ENCODE measurements around the gene FAM114A1. TPM values are rescaled to one million over a fixed set of nuclear protein-coding genes. Genes with fewer than 3 reads are reported as not detected.

The FAM114A1 gene
- total and polyA plus RNA-seq, 2 experiments from 2014 or later, result 13.0 to 14.5 TPM

DNA sequence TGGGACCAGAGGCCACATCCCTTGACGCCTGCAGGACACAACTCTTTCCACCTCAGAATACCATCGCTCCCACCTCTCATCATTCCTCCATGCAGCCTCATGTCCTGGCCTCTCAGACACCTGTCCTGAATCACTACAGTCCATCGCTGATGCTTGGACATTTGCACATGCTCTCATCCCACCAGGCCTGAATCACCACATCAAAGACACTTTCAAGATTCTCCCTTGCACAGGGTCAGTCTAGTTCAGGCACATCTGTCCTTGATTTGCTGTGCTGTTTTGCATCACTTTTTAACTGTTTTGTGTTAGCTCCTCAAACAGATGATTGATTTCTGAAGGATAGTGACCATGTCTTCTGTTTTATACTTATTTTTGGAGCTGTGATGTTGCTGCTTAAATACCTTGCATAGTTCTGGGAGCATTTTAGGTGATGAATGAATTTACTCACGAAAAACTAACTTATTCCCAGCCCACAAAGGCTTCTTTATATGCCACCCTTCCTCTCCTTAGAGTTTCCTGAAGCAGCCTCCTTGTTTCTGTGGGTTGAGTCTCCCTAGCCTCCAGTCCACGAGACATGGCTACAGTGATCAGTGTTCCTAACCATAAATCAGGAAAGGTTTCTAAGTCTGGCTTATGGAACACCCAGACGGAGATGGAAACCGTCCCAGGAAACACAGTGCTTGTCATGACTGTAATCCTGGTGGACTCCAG is 2.6 kb downstream of the FAM114A1 start:
- Histone ChIP-seq H2AFZ (no peak overlapping the region), H3K27ac (ENCODE audit: low read depth) (no peak overlapping the region), H3K4me1 (ENCODE audit: insufficient read depth) (peaks cover 16% of the 10 kb centered on the region), H3F3A (replicated peaks; ENCODE audit: low read depth) (no peaks in the 10 kb centered on the region), H4K20me1 (replicated peaks; ENCODE audit: insufficient read depth) (no peaks in the 10 kb centered on the region), H3K4me2 (no peak overlapping the region), H3K79me2 (replicated peaks; ENCODE audit: insufficient read depth) (no peaks in the 10 kb centered on the region), H3K9me2 (ENCODE audit: insufficient read depth) (no peaks in the 10 kb centered on the region; the same call in 1 of the 2 replicates), H3K36me3 (ENCODE audit: insufficient read depth) (no peaks in the 10 kb centered on the region), H3K4me3 (no peak overlapping the region), H3K27me3 (ENCODE audit: insufficient read depth) (no peaks in the 10 kb centered on the region)
- DNase-seq (ENCODE audit: low spot score) (no peak), ATAC-seq (no peak)
- peaks cover 17% of the 10 kb centered on the region for H3K4me1 Mint-ChIP-seq
- no peak overlapping the region for H3K27ac Mint-ChIP-seq
- no peaks in the 10 kb centered on the region for H3K9me3 Mint-ChIP-seq
- no peak overlapping the region for H3K4me3 Mint-ChIP-seq
- H3K36me3 Mint-ChIP-seq (ENCODE audit: low read depth), result no peaks in the 10 kb centered on the region
- H3K27me3 Mint-ChIP-seq (ENCODE audit: insufficient read depth, low read depth, poor library complexity), result peaks cover 7% of the 10 kb centered on the region
- TF ChIP-seq, protein P1, sequence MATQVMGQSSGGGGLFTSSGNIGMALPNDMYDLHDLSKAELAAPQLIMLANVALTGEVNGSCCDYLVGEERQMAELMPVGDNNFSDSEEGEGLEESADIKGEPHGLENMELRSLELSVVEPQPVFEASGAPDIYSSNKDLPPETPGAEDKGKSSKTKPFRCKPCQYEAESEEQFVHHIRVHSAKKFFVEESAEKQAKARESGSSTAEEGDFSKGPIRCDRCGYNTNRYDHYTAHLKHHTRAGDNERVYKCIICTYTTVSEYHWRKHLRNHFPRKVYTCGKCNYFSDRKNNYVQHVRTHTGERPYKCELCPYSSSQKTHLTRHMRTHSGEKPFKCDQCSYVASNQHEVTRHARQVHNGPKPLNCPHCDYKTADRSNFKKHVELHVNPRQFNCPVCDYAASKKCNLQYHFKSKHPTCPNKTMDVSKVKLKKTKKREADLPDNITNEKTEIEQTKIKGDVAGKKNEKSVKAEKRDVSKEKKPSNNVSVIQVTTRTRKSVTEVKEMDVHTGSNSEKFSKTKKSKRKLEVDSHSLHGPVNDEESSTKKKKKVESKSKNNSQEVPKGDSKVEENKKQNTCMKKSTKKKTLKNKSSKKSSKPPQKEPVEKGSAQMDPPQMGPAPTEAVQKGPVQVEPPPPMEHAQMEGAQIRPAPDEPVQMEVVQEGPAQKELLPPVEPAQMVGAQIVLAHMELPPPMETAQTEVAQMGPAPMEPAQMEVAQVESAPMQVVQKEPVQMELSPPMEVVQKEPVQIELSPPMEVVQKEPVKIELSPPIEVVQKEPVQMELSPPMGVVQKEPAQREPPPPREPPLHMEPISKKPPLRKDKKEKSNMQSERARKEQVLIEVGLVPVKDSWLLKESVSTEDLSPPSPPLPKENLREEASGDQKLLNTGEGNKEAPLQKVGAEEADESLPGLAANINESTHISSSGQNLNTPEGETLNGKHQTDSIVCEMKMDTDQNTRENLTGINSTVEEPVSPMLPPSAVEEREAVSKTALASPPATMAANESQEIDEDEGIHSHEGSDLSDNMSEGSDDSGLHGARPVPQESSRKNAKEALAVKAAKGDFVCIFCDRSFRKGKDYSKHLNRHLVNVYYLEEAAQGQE (IDR thresholded peaks at IDR 0.05; ENCODE audit: unreplicated experiment), result no peak
- TF ChIP-seq ZNF114 (CRISPR knock-in tag; IDR thresholded peaks at IDR 0.05), result no peak
- TF ChIP-seq JUNB (IDR thresholded peaks at IDR 0.05; ENCODE audit: unreplicated experiment), result no peak
- TF ChIP-seq, protein P2, sequence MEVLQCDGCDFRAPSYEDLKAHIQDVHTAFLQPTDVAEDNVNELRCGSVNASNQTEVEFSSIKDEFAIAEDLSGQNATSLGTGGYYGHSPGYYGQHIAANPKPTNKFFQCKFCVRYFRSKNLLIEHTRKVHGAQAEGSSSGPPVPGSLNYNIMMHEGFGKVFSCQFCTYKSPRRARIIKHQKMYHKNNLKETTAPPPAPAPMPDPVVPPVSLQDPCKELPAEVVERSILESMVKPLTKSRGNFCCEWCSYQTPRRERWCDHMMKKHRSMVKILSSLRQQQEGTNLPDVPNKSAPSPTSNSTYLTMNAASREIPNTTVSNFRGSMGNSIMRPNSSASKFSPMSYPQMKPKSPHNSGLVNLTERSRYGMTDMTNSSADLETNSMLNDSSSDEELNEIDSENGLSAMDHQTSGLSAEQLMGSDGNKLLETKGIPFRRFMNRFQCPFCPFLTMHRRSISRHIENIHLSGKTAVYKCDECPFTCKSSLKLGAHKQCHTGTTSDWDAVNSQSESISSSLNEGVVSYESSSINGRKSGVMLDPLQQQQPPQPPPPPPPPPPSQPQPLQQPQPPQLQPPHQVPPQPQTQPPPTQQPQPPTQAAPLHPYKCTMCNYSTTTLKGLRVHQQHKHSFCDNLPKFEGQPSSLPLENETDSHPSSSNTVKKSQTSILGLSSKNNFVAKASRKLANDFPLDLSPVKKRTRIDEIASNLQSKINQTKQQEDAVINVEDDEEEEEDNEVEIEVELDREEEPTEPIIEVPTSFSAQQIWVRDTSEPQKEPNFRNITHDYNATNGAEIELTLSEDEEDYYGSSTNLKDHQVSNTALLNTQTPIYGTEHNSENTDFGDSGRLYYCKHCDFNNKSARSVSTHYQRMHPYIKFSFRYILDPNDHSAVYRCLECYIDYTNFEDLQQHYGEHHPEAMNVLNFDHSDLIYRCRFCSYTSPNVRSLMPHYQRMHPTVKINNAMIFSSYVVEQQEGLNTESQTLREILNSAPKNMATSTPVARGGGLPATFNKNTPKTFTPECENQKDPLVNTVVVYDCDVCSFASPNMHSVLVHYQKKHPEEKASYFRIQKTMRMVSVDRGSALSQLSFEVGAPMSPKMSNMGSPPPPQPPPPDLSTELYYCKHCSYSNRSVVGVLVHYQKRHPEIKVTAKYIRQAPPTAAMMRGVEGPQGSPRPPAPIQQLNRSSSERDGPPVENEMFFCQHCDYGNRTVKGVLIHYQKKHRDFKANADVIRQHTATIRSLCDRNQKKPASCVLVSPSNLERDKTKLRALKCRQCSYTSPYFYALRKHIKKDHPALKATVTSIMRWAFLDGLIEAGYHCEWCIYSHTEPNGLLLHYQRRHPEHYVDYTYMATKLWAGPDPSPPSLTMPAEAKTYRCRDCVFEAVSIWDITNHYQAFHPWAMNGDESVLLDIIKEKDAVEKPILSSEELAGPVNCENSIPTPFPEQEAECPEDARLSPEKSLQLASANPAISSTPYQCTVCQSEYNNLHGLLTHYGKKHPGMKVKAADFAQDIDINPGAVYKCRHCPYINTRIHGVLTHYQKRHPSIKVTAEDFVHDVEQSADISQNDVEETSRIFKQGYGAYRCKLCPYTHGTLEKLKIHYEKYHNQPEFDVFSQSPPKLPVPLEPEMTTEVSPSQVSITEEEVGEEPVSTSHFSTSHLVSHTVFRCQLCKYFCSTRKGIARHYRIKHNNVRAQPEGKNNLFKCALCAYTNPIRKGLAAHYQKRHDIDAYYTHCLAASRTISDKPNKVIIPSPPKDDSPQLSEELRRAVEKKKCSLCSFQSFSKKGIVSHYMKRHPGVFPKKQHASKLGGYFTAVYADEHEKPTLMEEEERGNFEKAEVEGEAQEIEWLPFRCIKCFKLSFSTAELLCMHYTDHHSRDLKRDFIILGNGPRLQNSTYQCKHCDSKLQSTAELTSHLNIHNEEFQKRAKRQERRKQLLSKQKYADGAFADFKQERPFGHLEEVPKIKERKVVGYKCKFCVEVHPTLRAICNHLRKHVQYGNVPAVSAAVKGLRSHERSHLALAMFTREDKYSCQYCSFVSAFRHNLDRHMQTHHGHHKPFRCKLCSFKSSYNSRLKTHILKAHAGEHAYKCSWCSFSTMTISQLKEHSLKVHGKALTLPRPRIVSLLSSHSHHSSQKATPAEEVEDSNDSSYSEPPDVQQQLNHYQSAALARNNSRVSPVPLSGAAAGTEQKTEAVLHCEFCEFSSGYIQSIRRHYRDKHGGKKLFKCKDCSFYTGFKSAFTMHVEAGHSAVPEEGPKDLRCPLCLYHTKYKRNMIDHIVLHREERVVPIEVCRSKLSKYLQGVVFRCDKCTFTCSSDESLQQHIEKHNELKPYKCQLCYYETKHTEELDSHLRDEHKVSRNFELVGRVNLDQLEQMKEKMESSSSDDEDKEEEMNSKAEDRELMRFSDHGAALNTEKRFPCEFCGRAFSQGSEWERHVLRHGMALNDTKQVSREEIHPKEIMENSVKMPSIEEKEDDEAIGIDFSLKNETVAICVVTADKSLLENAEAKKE (CRISPR knock-in tag; IDR thresholded peaks at IDR 0.05), result no peak
- TF ChIP-seq ZNF331 (CRISPR knock-in tag; IDR thresholded peaks at IDR 0.05; ENCODE audit: low read depth), result no peak
- no peak for TF ChIP-seq CREB1 (CRISPR knock-in tag; IDR thresholded peaks at IDR 0.05; ENCODE audit: low read depth)
- TF ChIP-seq, protein P3, sequence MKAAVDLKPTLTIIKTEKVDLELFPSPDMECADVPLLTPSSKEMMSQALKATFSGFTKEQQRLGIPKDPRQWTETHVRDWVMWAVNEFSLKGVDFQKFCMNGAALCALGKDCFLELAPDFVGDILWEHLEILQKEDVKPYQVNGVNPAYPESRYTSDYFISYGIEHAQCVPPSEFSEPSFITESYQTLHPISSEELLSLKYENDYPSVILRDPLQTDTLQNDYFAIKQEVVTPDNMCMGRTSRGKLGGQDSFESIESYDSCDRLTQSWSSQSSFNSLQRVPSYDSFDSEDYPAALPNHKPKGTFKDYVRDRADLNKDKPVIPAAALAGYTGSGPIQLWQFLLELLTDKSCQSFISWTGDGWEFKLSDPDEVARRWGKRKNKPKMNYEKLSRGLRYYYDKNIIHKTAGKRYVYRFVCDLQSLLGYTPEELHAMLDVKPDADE (IDR thresholded peaks at IDR 0.05), result no peak
- TF ChIP-seq POLR2AphosphoS5 (IDR thresholded peaks at IDR 0.05; ENCODE audit: low read depth), result no peak
- no peak for TF ChIP-seq NANOG (IDR thresholded peaks at IDR 0.05; ENCODE audit: borderline replicate concordance)
- no peak for TF ChIP-seq STAT1 (IDR thresholded peaks at IDR 0.05; ENCODE audit: unreplicated experiment)
- TF ChIP-seq, protein P4, sequence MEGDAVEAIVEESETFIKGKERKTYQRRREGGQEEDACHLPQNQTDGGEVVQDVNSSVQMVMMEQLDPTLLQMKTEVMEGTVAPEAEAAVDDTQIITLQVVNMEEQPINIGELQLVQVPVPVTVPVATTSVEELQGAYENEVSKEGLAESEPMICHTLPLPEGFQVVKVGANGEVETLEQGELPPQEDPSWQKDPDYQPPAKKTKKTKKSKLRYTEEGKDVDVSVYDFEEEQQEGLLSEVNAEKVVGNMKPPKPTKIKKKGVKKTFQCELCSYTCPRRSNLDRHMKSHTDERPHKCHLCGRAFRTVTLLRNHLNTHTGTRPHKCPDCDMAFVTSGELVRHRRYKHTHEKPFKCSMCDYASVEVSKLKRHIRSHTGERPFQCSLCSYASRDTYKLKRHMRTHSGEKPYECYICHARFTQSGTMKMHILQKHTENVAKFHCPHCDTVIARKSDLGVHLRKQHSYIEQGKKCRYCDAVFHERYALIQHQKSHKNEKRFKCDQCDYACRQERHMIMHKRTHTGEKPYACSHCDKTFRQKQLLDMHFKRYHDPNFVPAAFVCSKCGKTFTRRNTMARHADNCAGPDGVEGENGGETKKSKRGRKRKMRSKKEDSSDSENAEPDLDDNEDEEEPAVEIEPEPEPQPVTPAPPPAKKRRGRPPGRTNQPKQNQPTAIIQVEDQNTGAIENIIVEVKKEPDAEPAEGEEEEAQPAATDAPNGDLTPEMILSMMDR (conservative IDR thresholded peaks at IDR 0.05; ENCODE audit: low read depth in 2 of 2), result no peak
- TF ChIP-seq EZH2 (IDR thresholded peaks at IDR 0.05; ENCODE audit: low read depth, unreplicated experiment), result no peak
- no peak for TF ChIP-seq EZH2phosphoT487 (IDR thresholded peaks at IDR 0.05; ENCODE audit: unreplicated experiment)

All from GM23338 (cell line).